Ascending aorta (tissue), 2 donors: ENCODE data around the gene SUB1. TPM values are rescaled to one million over a fixed set of nuclear protein-coding genes. Genes with fewer than 3 reads are reported as not detected.

Experiments used
- DNase-seq, 2 donors: peaks; one replicate each; pipeline ENCODE4 v3.0.0-alpha.2; 2019; ENCODE audit warnings: low spot score in 2 of 2
- H3K27ac ChIP-seq, 2 donors: fragments of 200-600 bp; sonication (generic); one replicate each; pipeline ENCODE4 v1.5.1; 2016 to 2017; ENCODE audit warnings: mild to moderate bottlenecking in 1 of 2
- H3K27me3 ChIP-seq: fragments of 200-600 bp; sonication (generic); one replicate; pipeline ENCODE4 v1.5.1; 2017
- H3K36me3 ChIP-seq, 2 donors: fragments of 200-600 bp; sonication (generic); one replicate each; pipeline ENCODE4 v1.5.1; 2016
- H3K4me1 ChIP-seq, 2 donors: fragments of 200-600 bp; sonication (generic); one replicate each; pipeline ENCODE4 v1.5.1; 2016 to 2017; ENCODE audit warnings: mild to moderate bottlenecking in 1 of 2
- H3K4me3 ChIP-seq, 2 donors: fragments of 200-600 bp; sonication (generic); one replicate each; pipeline ENCODE4 v1.5.1; 2016 to 2017; ENCODE audit warnings: mild to moderate bottlenecking in 1 of 2
- H3K9me3 ChIP-seq, 2 donors: fragments of 200-600 bp; sonication (generic); one replicate each; pipeline ENCODE4 v1.5.1; 2016
- CTCF ChIP-seq, 3 experiments: fragments of 200-600 bp in 2 of 3; fragments of 450-650 bp in 1 of 3; sonication (generic) in 2 of 3; IDR thresholded peaks; one replicate each; pipeline ENCODE4 v1.5.1; 2016 to 2019; ENCODE audit warnings: antibody characterized with exemption in 3 of 3, mild to moderate bottlenecking in 1 of 3, moderate library complexity in 1 of 3
- intact Hi-C: fragments of 100-400 bp; cut with DNase I; formaldehyde crosslinking; loops from one replicate; pipeline ENCODE4 v1.15.1; 2023
- total RNA-seq: library from RNA; depleted of rRNA; stranded (reverse); fragments of >200 nt; gene quantifications from one replicate; pipeline ENCODE4 v1.1.0, GENCODE V29; 2016

Gene SUB1
- total RNA-seq, 1 donor from 2014 or later, result 103 TPM

- intact Hi-C loops, result loop anchor here (10.0 kb wide), 3 partner anchors 296 to 444 kb away; partner anchors contain the start of gene GOLPH3
- Histone ChIP-seq H3K27ac (no peak overlapping the region), H3K27me3 (no peaks in the 10 kb centered on the region), H3K4me3 (no peak overlapping the region), H3K9me3 (no peaks in the 10 kb centered on the region), H3K36me3 (no peaks in the 10 kb centered on the region), H3K4me1 (no peaks in the 10 kb centered on the region)
- TF ChIP-seq CTCF (IDR thresholded peaks at IDR 0.05), result no peak
- no peak for DNase-seq
Observed at GRCh38 chr5:32618962-32619361, 33.6 kb downstream of the SUB1 start.

GRCh38 chr5:32621256-32621655 lies 35.9 kb downstream of the SUB1 start:
- no peaks in the 10 kb centered on the region for H3K9me3 ChIP-seq
- intact Hi-C loops, result no loop called here
- no peak overlapping the region for H3K4me3 ChIP-seq
- no peak overlapping the region for H3K27ac ChIP-seq
- no peak for TF ChIP-seq CTCF (IDR thresholded peaks at IDR 0.05)
- no peak for DNase-seq
- no peaks in the 10 kb centered on the region for H3K36me3 ChIP-seq
- no peaks in the 10 kb centered on the region for H3K4me1 ChIP-seq
- H3K27me3 ChIP-seq, result no peaks in the 10 kb centered on the region

GRCh38 chr5:32625106-32625505 lies 39.7 kb downstream of the SUB1 start:
- no peak for TF ChIP-seq CTCF (IDR thresholded peaks at IDR 0.05)
- no peak for DNase-seq
- Histone ChIP-seq H3K9me3 (no peaks in the 10 kb centered on the region), H3K4me3 (no peak overlapping the region), H3K27me3 (no peaks in the 10 kb centered on the region), H3K27ac (no peak overlapping the region), H3K4me1 (peaks cover 0 to 22% of the 10 kb centered on the region in 2 donors), H3K36me3 (no peaks in the 10 kb centered on the region)
- intact Hi-C loops, result no loop called here

- no peak overlapping the region for H3K4me3 ChIP-seq
- no peaks in the 10 kb centered on the region for H3K36me3 ChIP-seq
- intact Hi-C loops, result no loop called here
- peaks cover 4 to 26% of the 10 kb centered on the region in 2 donors for H3K4me1 ChIP-seq
- H3K27me3 ChIP-seq, result no peaks in the 10 kb centered on the region
- no peaks in the 10 kb centered on the region for H3K9me3 ChIP-seq
- DNase-seq, result no peak
- no peak for TF ChIP-seq CTCF (IDR thresholded peaks at IDR 0.05)
- H3K27ac ChIP-seq, result no peak overlapping the region
Observed at GRCh38 chr5:32625547-32625946, 40.2 kb downstream of the SUB1 start.

GRCh38 chr5:32627219-32627870 lies 42.0 kb downstream of the SUB1 start:
- peak overlapping the region in 1 of 2 donors; percentile 67 for H3K27ac ChIP-seq
- no peak overlapping the region for H3K4me3 ChIP-seq
- H3K36me3 ChIP-seq, result no peaks in the 10 kb centered on the region
- DNase-seq, result no peak
- TF ChIP-seq CTCF (IDR thresholded peaks at IDR 0.05), result no peak
- no peaks in the 10 kb centered on the region for H3K9me3 ChIP-seq
- H3K27me3 ChIP-seq, result no peaks in the 10 kb centered on the region
- intact Hi-C loops, result no loop called here
- peaks cover 6 to 28% of the 10 kb centered on the region in 2 donors for H3K4me1 ChIP-seq
